Activated CD8-positive, alpha-beta memory T cell treated with anti-CD3 and anti-CD28 coated beads, Interleukin-2, amount 50 U/mL, for 24 hours (primary cell): Measurements from ENCODE around the gene SOAT2.
"Not testable (repeated sequence)": the region's sequence is repeated elsewhere in the genome, so short reads cannot be mapped to it uniquely, and the experiment has no call there.

Experiments
- DNase-seq: peaks from one replicate; pipeline ENCODE4 v3.0.0-alpha.2; 2020; ENCODE audit errors: extremely low read depth

SOAT2 gene

DNA sequence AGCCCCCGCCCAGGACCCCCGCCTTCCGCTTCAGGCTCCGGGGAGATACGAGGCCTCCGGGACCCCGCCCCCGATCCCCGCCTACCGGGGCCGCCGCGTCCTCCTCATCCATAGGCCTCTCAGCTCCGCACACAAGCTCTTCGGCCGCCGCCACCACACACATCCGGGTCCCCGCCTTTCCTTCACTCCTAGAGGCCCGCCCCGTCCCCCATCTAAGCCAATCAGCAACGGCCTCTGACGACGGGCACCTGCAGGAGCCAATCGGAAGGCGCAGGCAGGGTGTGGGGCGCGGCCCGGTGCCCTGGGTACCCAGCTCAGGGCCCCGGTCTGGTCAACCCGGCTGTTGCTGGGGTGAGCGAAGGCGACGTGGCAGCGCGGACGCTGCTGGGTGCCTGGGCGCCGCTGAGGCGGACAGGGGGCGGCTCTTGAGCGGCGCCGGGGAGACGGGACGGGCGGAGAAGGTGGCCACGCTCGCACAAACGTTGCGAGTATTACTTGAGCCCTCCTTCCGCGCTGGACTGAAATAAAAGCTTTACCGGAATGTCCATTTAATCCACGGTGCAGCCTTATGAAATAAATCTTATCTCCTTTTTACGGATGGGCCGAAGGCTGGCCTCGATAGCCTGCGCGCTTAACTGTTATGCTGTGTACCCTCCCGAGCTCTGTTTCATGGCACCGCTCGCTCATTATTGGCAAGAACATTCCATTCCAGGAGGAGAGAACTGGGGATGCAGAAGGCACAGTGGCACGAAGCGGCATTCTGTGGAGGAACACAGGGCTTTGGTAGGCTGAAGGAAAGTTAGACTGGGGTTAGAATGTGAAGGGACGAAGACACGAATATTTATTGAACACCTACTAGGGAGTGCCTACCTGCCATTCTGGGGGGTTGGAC is 23.8 kb upstream of the SOAT2 start, which contains the start of gene SPRYD3:
Gene SPRYD3 (minus strand): TSS at position 165 of the 892 bp plus-strand sequence. CDS start 57 bp downstream, at position 108.
- peak; percentile 90 for DNase-seq

DNA sequence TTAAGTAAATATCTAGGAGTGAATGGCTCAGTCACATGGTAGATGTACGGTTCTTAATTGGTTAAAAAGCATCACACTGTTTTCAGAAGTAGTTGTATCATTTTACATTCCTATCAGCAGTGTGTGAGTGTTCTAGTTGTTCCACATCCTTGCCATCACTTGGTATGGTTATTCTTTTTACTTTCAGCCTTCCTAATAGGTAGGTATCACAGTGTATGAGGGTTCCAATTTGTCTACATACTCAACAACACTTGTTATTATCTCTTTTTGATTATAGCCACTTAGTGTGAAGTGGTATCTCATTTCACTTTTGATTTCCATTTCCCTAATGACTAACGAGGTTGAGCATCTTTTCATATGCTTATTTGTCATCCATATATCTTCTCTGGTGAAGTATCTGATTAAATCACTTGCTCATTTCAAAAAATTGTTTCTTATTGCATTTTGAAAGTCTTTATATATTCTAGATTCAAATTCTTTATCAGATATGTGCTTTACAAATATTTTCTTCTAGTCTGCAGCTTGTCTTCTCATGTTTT is 20.6 kb upstream of the SOAT2 start:
- DNase-seq = no peak

GRCh38 chr12:53086361-53086760 is 16.9 kb upstream of the SOAT2 start:
- DNase-seq = no peak

GRCh38 chr12:53090105-53090504 is 13.2 kb upstream of the SOAT2 start:
- DNase-seq = no peak

DNA sequence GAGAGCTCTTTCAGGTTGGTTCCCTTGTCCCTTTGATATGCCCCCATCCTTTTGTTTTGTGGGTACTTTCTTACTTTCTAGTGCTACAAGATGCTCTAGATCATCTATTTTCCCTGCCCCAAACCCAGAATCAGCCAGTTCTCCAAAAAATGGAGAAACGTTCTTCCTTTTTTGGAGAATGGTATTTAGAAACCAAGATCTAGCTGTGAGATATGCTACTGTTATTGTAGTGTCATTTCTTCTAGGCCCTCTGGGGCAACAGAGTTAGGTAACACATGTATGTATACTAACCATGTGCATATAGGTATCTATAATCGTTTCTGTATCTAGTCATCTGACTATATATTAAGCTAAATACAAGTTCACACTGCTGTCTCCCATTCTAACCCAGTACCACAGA is 12.7 kb upstream of the SOAT2 start:
- no peak for DNase-seq

DNA sequence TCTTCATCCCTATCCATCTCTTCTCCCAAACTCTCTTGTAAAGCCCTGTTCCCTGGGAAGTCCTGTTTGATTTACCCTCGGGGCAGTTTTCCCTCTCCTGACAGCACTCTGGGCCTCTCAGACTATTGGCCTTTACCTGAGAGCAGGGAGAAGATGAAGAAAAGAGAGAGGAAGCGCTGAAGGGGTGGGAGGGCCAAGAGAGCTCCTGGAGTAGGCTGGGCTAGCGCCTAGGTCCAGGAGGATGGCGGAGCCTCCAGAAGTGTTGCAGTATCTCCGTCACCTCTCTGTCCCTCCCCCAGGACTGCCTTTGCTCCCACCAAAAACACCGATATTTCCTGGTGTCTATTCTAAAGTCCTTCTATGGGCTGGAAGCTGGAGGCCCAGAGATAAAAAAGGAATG is 11.5 kb upstream of the SOAT2 start:
- DNase-seq = no peak

GRCh38 chr12:53093777-53094393 is 9.4 kb upstream of the SOAT2 start:
- no peak for DNase-seq

DNA sequence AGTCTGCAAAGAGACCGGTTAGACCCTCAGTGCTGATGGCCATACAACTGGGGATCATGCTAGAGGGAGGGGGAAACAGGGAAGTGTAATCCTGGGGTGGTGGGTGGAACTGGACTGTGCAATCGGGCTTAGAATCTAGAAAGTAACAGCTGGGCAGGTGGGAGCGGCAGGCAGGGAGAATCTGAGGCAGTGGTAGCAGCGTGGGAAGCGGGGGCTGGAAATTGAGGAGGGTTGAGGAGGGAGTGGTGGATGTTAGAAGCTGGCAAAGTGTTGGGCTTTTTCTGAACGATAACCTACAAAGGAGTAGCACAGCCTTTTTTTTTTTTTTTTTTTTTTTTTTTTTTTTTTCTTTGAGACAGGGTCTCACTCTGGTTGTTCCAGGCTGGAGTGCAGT is 8.9 kb upstream of the SOAT2 start:
- no peak for DNase-seq

DNA sequence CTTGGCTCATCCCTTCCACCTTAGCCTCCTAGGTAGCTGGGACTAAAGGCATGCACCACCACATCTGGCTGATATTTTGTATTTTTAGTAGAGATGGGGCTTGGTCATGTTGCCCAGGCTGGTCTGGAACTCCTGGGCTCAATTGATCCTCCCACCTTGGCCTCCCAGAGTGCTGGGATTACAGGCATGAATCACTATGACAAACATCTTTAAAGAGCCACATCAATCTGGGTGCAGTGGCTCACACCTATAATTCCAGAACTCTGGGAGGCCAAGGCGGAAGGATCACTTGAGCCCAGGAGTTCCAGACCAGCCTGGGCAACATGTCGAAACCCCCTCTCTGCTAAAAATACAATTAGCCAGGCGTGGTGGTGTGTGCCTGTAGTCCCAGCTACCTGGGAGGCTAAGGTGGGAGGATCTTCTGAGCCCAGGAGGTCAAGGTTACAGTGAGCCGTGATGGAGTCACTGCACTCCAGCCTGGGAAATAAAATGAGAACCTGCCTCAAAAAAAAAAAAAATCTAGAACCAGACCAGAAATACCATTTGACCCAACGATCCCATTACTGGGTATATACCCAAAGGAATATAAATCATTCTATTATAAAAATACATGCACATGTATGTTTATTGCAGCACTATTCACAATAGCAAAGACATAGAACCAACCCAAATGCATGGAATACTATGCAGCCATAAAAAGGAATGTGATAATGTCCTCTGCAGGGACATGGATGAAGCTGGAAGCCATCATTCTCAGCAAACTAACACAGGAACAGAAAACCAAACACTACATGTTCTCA is 8.3 kb upstream of the SOAT2 start:
- DNase-seq = not testable (repeated sequence)

- DNase-seq = not testable (repeated sequence)
Measured at GRCh38 chr12:53095596-53095895, 7.7 kb upstream of the SOAT2 start.

- DNase-seq = no peak
Measured at GRCh38 chr12:53096089-53096741, 7.1 kb upstream of the SOAT2 start.

GRCh38 chr12:53096759-53097158 is 6.5 kb upstream of the SOAT2 start:
- DNase-seq = no peak

DNA sequence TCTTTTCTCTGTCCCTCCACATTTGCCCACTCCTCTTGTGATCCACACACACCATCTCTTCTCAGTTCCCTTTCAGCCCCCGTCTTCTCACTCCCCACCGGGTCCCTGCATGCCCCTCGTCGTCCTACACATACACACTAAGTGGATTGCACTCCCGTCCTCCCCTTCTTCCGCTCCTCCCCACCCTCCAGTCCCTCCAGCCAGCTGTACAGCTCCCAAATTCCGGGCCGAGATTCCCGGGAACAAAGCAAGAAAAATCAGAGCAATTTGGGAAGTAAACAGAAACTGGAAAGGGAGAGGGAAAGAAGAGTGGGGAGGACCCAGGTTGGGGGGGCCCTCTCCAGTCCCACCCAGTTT is 6.1 kb upstream of the SOAT2 start:
- no peak for DNase-seq

- DNase-seq = no peak
Measured at GRCh38 chr12:53097564-53098353, 5.5 kb upstream of the SOAT2 start, which contains the start of gene IGFBP6. Gene IGFBP6 (plus strand): TSS chr12:53097667. CDS start chr12:53097718, 51 bp downstream.

DNA sequence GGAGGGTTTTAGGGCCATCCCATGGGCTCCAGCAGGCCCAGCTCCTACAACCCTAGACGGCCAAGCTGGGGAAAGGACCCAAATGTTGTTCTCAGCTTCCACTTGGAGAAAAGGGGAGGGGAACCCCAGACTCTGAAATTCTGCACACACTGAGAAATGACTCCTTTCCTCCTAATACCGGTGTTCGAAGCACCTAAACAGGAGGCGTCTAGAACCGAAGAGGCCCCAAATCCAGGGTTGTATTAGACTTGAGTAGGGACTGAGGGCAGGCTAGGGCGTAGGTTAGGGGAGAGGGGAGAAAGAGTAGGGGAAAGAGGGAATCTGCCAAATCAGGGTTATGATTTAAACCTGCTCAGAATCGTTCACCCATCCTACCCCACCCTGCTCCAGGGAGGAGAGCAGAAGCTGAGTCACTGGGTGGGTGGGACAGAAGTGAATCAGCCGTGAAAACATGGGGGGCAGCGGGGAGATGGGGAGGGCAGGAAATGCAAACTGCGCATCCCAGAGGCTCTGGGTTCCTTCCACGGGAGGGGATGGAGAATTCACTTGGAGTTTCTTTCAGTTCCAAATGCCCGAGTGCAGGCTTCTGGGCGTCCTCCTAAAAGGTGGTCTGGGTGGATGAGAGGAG is 4.8 kb upstream of the SOAT2 start:
- no peak for DNase-seq

DNA sequence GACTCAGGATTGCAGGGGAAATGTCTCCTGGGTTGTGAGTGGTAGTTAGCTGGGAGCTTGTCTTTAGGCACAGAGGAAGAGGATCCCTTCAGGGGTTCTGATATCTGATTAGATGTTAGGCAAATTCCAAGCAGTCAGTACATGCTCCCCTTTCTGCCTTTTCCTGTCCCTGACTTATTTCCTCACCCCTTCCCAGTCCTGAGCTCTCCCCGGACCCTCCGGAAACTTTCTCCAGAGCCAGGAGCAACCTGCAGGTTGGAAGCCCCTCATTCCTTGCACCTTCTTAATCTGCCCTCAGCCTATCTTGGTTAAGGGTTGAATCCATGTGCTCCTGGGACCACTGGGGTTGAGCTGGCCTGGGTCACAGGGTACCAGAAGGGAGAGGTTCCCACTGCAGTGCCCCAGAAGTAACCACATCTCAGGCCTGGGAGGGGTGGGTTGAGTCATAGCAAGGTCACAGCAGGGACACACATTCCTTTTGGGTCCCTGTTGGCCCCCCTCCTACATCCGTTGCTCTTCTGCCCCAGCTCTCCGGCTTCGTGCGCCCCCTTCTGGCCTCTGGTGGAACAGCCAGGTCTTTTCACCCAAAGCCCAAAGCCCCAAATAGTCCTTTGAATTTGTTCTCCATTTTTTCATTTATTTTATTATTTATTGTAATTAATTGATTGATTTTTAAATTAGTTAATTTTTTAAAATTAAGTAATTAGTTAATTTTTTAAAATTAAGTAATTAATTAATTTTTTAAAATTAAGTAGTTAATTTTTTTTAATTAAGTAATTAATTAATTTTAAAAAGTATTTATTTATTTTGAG is 4.0 kb upstream of the SOAT2 start:
- DNase-seq = peak; percentile 81

DNA sequence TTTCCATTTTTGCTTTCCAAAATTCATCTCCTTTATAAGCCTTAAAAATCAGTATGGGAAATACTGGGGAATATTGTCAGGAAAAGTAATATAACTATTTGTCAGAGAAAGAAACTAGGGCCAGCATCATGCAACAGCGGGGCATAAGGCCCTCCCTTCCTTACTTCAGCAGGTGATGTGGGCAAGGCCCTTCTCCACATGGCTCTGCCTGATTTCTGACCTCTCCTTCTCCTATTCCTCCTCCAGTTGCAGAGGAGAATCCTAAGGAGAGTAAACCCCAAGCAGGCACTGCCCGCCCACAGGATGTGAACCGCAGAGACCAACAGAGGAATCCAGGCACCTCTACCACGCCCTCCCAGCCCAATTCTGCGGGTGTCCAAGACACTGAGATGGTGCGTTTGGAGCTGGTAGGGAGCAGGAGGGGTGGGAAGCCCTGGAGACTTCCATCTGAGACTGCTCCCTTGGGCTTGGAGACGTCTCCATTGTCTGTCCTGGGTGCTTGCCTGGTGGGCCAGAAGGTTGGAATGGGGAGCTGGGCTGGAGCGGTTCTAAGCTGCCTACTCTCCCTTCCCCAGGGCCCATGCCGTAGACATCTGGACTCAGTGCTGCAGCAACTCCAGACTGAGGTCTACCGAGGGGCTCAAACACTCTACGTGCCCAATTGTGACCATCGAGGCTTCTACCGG is 2.7 kb upstream of the SOAT2 start:
- DNase-seq = no peak

DNA sequence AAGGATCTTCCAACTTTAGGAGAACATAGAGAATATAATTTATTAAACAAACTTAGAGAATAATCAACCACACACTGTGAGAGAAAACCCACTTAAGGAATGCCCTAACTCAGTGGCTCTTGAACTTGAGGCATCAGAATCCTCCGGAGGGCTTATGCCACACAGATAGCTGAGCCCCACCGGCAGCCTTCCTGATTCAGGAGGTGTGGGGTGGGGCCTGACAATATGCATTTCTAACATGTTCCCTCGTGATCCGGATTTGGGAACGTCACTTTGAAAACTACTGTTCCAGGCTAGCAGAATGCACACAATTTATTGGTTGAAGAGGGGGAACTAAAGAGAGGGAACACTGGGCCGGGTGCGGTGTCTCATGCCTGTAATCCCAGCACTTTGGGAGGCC is 2.0 kb upstream of the SOAT2 start:
- DNase-seq = no peak
